Kidney tubule cell (primary cell): ENCODE measurements around the gene KPNA1.

Source experiments
- DNase-seq: peaks from one replicate; pipeline ENCODE4 v3.0.0-alpha.2; 2018; ENCODE audit warnings: low spot score

The KPNA1 gene

GRCh38 chr3:122415104-122415744 lies 99.5 kb downstream of the KPNA1 start:
- peak; percentile 80 for DNase-seq

DNA sequence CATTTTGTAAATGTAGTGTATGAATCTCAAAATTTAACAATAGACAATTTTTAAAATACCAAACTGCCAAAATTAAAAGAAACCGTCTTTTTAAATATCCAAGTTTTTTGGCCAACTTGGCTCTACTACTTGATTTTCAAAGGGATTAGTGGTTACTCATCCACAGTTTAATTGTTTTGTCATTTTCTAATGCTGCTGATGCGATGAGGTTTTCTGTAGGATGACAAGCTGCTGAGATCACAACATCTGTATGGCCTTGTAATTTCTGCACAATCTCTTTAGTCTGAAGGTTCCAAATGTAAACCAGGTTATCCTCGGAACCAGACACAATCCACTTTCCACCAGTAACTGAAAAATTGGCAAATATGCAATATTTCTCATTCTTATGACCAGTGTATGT lies 100.3 kb downstream of the KPNA1 start:
- DNase-seq = no peak

GRCh38 chr3:122410639-122411038 lies 104.1 kb downstream of the KPNA1 start:
- DNase-seq = no peak

- DNase-seq = no peak
Observed at GRCh38 chr3:122410111-122410510, 104.6 kb downstream of the KPNA1 start.

DNA sequence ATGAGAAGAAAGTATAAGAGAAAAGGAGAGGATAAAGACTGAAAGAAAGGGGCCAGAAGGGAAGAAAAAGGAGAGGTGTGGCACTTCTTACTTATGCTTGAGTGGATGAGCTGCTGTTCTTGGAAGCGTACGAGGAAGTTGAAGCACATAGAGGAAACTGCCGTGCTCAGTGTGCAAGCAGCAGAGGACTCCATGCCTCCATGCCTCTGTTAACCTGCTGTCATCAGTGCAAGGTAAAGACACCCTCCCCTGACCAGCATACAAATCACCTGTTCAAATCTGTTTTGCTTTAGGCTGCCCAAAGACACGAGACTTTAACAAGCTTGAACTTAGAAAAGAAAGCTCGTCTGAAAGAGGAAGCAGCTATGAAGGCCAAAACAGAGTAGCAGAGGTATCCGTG lies 105.3 kb downstream of the KPNA1 start:
- no peak for DNase-seq

- no peak for DNase-seq
Observed at GRCh38 chr3:122407946-122408345, 106.8 kb downstream of the KPNA1 start.

- no peak for DNase-seq
Observed at GRCh38 chr3:122406198-122406597, 108.5 kb downstream of the KPNA1 start.

DNA sequence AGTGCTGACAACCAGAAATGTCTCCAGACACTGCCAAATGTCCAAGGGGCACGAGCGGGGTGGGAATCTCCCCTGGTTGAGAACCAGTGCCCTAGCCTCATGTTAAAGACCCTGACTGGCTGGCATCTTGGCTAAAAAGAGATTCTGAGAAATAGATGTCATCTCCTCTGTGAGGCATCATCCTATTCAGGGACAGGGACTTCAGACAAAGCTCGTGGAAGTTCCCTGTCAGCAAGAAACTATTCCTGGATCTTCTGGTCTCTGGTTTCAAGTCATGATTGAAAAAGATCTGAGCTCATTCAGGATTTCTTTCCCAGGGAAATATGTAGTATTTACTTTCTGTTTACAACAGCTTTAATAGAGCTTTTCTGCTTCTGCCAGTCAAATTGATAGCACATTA lies 109.7 kb downstream of the KPNA1 start:
- no peak for DNase-seq

GRCh38 chr3:122403489-122403888 lies 111.2 kb downstream of the KPNA1 start:
- DNase-seq = peak; percentile 54

DNA sequence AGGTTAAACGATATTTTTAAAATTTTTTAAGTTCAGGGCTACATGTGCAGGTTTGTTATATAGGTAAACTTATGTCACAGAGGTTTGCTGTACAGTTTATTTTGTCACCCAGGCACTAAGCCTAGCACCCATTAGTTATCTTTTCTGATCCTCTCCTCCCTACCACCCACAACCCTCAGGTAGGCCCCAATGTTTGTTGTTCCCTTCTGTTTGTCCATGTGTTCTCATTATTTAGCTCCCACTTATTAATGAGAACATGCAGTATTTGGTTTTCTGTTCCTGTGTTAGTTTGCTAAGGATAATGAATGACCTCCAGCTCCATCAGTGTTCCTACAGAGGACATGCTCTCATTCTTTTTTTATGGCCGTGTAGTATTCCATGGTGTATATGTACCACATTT lies 115.8 kb downstream of the KPNA1 start:
- no peak for DNase-seq

- no peak for DNase-seq
Observed at GRCh38 chr3:122397201-122397600, 117.5 kb downstream of the KPNA1 start.

DNA sequence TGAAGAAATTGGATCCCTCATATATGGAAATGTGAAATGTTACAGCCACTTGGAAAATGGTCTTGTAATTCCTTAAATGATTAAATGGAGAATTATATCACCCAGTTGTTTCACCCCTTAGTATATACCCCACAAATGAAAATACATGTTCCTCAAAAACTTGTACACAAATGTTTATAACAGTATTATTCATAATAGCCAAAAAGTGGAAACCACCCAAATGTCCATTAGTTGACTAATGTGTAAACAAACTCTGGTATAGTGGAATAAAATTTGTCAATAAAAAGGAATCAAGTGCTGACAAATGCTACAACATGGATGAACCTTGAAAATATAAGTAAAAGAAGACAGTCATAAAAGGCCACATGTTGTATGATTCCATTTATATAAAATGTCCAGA lies 118.2 kb downstream of the KPNA1 start:
- DNase-seq = no peak

DNA sequence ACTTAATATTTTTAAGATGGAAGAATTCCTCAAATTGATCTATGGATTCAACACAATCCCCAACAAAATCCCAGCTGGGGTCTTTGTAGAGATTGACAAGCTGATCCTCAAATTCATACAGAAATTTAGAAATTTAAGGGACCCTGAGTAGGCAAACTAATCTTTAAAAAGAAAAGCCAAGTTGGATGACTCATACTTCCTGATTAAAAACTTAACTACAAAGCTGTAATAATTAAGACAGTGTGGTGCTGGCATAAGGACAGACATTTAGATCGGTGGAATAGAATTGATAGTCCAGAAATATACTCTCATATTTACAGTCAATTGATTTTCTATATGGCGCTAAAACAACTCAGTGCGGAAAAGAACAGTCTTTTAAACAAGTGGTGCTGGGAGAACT lies 119.2 kb downstream of the KPNA1 start:
- DNase-seq = no peak

DNA sequence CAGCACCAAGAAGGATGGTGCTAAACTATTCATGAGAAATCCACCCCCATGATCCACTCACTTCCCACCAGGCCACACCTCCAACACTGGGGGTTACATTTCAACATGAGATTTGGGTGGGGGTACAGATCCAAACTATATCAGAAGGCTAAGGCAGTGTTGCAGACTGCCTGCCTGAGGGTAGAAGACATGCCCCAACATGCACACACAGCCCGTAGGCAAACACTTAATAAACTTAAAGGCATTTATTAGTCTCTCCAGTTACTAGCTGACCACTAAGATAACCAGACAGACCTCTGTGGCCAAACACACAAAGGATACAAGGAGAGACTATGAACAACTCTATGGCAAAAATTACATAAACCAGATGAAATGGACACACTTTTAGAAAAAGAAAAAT lies 120.6 kb downstream of the KPNA1 start:
- no peak for DNase-seq

DNA sequence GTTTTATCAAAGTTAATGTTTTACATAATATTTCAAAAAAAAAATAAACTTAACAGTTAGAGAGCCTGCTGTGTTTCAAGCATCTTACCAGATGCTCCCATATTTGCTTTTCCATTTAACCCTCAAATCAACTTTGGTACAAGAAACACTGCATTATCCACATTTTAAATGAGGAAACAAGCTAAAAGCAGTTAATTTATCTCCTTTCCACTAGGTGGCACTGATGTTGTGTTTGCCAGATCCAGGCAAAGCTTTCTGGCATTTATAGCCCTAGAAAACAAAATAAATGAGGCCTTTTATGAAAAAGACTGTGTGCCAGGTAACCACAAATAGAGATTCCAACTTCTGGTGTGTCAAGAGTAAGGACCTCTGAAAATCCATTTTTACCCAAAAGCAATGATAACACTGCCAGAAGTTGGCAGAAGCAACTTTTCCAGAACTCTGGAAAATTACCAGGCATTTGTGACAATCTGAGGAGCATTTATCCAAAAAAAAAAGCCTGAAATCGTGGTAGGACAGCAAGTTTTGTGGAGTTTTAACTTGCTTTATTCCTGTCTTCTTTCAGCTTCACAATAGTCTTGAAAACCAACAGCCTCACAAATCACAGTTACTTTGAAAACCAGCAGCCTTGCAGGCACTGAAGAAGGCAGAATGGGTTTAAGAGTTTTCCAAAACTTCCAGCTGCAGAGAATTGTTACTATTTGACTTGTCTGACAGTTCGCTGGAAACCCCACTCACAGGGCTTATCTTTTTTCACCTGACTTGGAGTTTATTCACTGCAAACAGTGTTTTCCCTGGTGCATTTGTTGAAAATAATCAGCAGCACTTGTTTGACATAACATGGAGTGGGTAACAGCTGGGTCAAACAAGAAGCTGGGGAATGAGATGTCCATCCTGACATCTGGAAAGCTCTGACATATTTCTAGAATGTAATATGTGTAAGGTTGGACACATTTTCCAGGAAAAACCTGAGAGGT lies 121.6 kb downstream of the KPNA1 start:
- peak; percentile 60 for DNase-seq

GRCh38 chr3:122391681-122392446 lies 122.9 kb downstream of the KPNA1 start:
- no peak for DNase-seq

DNA sequence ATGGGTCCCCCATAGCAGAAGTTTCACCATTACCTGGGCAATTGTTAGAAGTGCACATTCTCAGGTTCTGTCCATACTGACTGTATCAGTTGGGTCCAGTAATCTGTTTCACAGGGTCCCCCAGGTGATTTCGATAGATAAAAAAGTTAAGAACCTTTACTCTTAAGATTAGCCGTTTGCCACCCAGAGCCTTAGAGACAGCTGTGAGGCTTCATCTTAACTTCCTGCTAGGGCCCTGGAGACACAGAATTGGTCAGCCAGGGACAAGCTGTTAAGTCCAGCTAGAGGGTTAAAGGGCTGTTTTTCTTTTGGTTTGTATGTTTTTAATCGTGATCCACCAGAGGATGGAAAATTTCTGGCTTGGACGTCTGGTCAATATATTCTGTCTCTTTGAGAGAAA lies 124.1 kb downstream of the KPNA1 start:
- no peak for DNase-seq

- no peak for DNase-seq
Observed at GRCh38 chr3:122389892-122390291, 124.8 kb downstream of the KPNA1 start.

- no peak for DNase-seq
Observed at GRCh38 chr3:122389197-122389596, 125.5 kb downstream of the KPNA1 start.

DNA sequence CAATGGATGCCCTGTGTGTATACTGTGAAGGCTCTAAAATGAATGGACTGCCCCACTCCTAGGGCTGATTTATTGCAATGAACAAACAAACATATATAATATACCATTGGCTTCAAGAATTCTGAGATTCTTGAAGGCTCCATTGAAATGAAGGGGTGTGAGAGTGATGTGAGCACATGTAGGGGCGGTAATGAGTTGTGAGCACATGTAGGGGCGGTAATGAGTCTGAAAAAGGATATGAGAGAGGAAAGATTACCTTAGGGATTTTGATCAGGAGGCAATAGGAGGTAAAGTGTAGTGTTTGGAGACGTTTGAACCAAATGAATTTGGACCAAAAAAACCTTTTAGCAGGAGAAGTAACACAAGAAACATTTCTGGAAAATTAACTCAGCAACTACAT lies 127.0 kb downstream of the KPNA1 start:
- no peak for DNase-seq

DNA sequence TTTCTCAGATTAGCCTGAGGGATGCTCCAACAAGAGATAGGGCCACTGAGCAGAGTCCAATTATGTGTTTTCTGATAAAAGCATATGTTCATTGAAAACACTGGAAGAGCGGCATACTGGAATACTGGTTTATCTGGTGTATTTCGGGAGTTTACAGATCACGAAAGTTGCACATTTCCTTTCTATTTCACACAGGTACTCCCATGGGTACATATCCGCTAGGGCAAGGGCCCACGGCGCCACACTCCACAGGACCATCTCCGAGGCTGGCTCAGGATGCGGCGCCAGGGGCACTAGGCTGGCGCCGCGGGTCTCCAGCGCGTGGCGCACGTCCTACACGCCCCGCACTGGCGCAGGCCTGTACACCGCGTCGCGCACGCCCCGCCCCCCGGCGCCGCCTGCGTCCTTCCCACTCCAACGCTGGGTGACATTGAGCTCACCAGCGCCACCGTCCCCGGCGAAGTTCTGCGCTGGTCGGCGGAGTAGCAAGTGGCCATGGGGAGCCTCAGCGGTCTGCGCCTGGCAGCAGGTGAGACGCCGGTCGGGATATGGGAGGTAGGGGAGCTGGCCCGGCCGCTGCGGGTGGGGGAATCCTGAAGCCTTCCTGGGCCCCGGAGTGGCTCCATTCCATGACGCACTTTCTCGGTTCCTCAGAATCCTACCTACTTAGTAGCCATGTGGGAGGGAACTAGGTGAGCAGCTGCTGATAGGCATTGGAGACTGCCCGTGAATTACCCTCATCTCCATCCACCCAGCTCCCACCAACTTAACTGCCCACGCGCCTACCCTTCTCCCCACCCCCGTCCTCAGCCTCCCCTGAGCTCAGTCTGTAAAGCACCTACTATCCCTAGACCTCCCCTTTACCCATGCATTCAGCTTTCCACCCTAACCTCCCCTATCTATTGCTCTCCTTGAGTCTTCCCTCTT lies 130.7 kb downstream of the KPNA1 start, which contains the start of gene FAM162A:
Gene FAM162A (plus strand): TSS at position 412 of the 927 bp plus-strand sequence. CDS start 84 bp downstream, at position 496.
- DNase-seq = peak; percentile 96
